ENCODE results near the gene TMED9.

DNA sequence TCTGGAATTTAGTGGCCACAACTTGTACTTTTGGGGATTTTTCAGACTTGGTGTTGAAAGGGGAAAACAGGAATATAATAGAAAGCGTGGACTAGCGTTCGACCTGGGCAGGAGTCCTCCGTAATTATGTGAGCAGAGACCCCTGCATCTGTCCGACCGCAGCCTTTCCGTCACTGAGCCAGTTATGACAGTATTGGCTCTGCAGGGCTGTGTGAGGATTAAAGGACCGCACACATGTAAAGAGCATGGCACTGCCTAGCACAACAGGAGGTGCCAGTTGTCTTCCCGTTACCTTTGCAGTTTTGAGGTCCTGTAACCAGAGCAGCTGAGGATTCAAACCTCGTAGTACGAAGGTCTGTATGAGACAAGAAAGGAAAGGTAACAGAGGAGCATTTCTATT, 9.1 kb downstream of the TMED9 start:
- TF ChIP-seq, protein P1, sequence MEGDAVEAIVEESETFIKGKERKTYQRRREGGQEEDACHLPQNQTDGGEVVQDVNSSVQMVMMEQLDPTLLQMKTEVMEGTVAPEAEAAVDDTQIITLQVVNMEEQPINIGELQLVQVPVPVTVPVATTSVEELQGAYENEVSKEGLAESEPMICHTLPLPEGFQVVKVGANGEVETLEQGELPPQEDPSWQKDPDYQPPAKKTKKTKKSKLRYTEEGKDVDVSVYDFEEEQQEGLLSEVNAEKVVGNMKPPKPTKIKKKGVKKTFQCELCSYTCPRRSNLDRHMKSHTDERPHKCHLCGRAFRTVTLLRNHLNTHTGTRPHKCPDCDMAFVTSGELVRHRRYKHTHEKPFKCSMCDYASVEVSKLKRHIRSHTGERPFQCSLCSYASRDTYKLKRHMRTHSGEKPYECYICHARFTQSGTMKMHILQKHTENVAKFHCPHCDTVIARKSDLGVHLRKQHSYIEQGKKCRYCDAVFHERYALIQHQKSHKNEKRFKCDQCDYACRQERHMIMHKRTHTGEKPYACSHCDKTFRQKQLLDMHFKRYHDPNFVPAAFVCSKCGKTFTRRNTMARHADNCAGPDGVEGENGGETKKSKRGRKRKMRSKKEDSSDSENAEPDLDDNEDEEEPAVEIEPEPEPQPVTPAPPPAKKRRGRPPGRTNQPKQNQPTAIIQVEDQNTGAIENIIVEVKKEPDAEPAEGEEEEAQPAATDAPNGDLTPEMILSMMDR (IDR thresholded peaks at IDR 0.05; ENCODE audit: low read length) = no peak
- TF ChIP-seq EZH2 (optimal IDR thresholded peaks at IDR 0.05; ENCODE audit: low read depth, low read length) = no peak
